K562 (cell line): ENCODE data around the gene SUGP1. TPM values are rescaled to one million over a fixed set of nuclear protein-coding genes. Genes with fewer than 3 reads are reported as not detected.

Source experiments
- CBX3 ChIP-seq, 2 experiments: IDR thresholded peaks; 1 replicate in 1 of 2; 2 replicates in 1 of 2; pipeline ENCODE4 v1.6.1; 2012; ENCODE audit warnings: inconsistent platforms in 2 of 2, low read length in 2 of 2, borderline replicate concordance in 1 of 2, control low read depth in 1 of 2
- FOXJ2 ChIP-seq: fragments of 200-800 bp; sonication (Bioruptor generic); IDR thresholded peaks from 2 replicates; pipeline ENCODE4 v1.6.1; 2016; ENCODE audit warnings: missing genetic modification characterization, missing compliant biosample characterization
- SP1 ChIP-seq: sonication (generic); formaldehyde crosslinking; IDR thresholded peaks from 2 replicates; pipeline ENCODE4 v1.8.1; 2022; ENCODE audit warnings: mild to moderate bottlenecking, missing genetic modification reagents
- ZKSCAN1 ChIP-seq: fragments of 150-350 bp; IDR thresholded peaks from 2 replicates; pipeline ENCODE4 v1.6.1; 2016; ENCODE audit warnings: low read depth, low read length
- ZNF3 ChIP-seq: fragments of 250-450 bp; sonication (Bioruptor Pico); IDR thresholded peaks from 2 replicates; pipeline ENCODE4 v1.5.0; 2021; ENCODE audit warnings: mild to moderate bottlenecking, moderate library complexity
- polyA plus RNA-seq, 8 experiments: library from polyadenylated mRNA; depleted of rRNA in 4 of 8; stranded (reverse) in 5 of 8; unstranded in 3 of 8; fragments of >200 nt; fragmentation: Nextera tagmentation in 2 of 8; fragmentation: Illumina TruSeq in 1 of 8; extraction: Ambion mirVana in 2 of 8; extraction: Trizol in 1 of 8; gene quantifications; 2 replicates each; pipeline versions ENCODE4 v1.2.1 to v1.2.3, GENCODE V29; 2011 to 2014; ENCODE audit warnings: inconsistent platforms in 1 of 8, missing spikeins in 1 of 8
- total RNA-seq, 7 experiments: library from RNA; depleted of rRNA in 6 of 7; stranded (reverse); fragments of >200 nt in 6 of 7; fragmentation: Illumina TruSeq in 2 of 7; extraction: Trizol in 2 of 7; gene quantifications; 2 replicates each; pipeline versions ENCODE4 v1.2.1 to v1.2.3, GENCODE V29; 2011 to 2021; ENCODE audit warnings: low replicate concordance in 1 of 7
- TF ChIP-seq, protein P1 (sequence below): fragments of 450-650 bp; IDR thresholded peaks from 2 replicates; pipeline ENCODE4 v1.6.1; 2017; ENCODE audit warnings: antibody characterized with exemption, mild to moderate bottlenecking
- TF ChIP-seq, protein P2 (sequence below), 2 experiments: IDR thresholded peaks; 2 replicates each; pipeline ENCODE4 v1.6.1; 2012; ENCODE audit warnings: improper control_type of control experiment in 2 of 2, low read depth in 2 of 2, low read length in 2 of 2, borderline replicate concordance in 1 of 2
- TF ChIP-seq, protein P3 (sequence below), 2 experiments: fragments of 450-650 bp; formaldehyde crosslinking in 1 of 2; IDR thresholded peaks; 2 replicates each; pipeline versions ENCODE4 v1.4.0 to v1.6.1; 2014 to 2020; ENCODE audit warnings: mild to moderate bottlenecking in 2 of 2, borderline replicate concordance in 1 of 2, low read depth in 1 of 2

SUGP1 gene
- total and polyA plus RNA-seq, 9 of the 15 experiments (the other 6 are each of a cell fraction or from before 2014, with no cell fraction given), result 1.0 to 53.3 (median 32.4) TPM

DNA sequence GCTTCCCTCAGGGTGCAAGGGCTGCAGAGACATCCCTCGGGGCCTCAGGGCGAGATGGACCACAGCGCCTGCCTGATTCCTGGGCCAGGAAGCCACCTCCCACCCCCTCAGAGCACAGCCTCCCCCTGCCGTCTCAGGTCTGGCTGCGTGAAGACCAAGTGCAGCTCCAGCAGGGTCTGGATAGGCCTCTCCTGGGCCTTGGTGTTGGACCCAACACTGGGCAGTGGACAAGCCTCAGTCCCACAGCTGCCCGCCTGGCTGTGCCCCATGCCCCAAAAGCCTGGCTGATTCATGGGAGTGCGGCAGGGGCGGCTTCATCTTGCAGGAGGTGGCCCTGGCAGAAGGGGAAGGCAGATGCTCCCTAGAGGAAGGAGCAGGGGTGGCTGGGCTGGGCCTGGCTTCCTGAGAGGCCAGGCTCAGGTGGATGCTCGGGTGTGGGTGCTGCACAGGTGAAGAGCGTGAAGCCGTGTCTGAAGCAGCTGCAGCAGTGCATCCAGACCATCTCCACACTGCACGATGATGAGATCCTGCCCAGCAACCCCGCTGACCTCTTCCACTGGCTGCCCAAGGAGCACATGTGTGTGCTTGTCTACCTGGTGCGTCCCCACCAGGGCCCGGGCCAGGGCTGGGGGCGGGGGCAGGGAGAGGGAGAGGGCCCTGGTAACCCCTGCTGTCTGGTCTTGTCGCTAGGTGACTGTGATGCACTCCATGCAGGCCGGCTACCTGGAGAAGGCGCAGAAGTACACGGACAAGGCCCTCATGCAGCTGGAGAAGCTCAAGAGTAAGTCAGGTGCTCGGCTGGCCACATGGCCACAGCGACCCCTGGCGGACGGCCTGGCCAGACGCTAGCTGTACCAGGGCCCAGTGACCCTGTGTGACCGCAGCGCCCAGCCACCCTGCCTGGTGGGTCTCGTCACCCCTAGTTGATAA lies 22.0 kb upstream of the SUGP1 start (continued):
- TF ChIP-seq, protein P1, sequence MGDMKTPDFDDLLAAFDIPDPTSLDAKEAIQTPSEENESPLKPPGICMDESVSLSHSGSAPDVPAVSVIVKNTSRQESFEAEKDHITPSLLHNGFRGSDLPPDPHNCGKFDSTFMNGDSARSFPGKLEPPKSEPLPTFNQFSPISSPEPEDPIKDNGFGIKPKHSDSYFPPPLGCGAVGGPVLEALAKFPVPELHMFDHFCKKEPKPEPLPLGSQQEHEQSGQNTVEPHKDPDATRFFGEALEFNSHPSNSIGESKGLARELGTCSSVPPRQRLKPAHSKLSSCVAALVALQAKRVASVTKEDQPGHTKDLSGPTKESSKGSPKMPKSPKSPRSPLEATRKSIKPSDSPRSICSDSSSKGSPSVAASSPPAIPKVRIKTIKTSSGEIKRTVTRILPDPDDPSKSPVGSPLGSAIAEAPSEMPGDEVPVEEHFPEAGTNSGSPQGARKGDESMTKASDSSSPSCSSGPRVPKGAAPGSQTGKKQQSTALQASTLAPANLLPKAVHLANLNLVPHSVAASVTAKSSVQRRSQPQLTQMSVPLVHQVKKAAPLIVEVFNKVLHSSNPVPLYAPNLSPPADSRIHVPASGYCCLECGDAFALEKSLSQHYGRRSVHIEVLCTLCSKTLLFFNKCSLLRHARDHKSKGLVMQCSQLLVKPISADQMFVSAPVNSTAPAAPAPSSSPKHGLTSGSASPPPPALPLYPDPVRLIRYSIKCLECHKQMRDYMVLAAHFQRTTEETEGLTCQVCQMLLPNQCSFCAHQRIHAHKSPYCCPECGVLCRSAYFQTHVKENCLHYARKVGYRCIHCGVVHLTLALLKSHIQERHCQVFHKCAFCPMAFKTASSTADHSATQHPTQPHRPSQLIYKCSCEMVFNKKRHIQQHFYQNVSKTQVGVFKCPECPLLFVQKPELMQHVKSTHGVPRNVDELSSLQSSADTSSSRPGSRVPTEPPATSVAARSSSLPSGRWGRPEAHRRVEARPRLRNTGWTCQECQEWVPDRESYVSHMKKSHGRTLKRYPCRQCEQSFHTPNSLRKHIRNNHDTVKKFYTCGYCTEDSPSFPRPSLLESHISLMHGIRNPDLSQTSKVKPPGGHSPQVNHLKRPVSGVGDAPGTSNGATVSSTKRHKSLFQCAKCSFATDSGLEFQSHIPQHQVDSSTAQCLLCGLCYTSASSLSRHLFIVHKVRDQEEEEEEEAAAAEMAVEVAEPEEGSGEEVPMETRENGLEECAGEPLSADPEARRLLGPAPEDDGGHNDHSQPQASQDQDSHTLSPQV, result no peak
- TF ChIP-seq CBX3 (IDR thresholded peaks at IDR 0.05; ENCODE audit: borderline replicate concordance in 1 of 2, low read length in 2 of 2) (no peak), ZKSCAN1 (no peak; the same call in 1 of the 2 replicates), ZNF3 (CRISPR knock-in tag) (no peak), SP1 (CRISPR knock-in tag) (0 out of 2 replicates have a peak, but pooled peaks have one; percentile 37), FOXJ2 (no peak)
- TF ChIP-seq, protein P2, sequence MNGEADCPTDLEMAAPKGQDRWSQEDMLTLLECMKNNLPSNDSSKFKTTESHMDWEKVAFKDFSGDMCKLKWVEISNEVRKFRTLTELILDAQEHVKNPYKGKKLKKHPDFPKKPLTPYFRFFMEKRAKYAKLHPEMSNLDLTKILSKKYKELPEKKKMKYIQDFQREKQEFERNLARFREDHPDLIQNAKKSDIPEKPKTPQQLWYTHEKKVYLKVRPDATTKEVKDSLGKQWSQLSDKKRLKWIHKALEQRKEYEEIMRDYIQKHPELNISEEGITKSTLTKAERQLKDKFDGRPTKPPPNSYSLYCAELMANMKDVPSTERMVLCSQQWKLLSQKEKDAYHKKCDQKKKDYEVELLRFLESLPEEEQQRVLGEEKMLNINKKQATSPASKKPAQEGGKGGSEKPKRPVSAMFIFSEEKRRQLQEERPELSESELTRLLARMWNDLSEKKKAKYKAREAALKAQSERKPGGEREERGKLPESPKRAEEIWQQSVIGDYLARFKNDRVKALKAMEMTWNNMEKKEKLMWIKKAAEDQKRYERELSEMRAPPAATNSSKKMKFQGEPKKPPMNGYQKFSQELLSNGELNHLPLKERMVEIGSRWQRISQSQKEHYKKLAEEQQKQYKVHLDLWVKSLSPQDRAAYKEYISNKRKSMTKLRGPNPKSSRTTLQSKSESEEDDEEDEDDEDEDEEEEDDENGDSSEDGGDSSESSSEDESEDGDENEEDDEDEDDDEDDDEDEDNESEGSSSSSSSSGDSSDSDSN (IDR thresholded peaks at IDR 0.05; ENCODE audit: borderline replicate concordance in 1 of 2, low read depth in 2 of 2, low read length in 2 of 2), result no peak
- TF ChIP-seq, protein P3, sequence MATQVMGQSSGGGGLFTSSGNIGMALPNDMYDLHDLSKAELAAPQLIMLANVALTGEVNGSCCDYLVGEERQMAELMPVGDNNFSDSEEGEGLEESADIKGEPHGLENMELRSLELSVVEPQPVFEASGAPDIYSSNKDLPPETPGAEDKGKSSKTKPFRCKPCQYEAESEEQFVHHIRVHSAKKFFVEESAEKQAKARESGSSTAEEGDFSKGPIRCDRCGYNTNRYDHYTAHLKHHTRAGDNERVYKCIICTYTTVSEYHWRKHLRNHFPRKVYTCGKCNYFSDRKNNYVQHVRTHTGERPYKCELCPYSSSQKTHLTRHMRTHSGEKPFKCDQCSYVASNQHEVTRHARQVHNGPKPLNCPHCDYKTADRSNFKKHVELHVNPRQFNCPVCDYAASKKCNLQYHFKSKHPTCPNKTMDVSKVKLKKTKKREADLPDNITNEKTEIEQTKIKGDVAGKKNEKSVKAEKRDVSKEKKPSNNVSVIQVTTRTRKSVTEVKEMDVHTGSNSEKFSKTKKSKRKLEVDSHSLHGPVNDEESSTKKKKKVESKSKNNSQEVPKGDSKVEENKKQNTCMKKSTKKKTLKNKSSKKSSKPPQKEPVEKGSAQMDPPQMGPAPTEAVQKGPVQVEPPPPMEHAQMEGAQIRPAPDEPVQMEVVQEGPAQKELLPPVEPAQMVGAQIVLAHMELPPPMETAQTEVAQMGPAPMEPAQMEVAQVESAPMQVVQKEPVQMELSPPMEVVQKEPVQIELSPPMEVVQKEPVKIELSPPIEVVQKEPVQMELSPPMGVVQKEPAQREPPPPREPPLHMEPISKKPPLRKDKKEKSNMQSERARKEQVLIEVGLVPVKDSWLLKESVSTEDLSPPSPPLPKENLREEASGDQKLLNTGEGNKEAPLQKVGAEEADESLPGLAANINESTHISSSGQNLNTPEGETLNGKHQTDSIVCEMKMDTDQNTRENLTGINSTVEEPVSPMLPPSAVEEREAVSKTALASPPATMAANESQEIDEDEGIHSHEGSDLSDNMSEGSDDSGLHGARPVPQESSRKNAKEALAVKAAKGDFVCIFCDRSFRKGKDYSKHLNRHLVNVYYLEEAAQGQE (IDR thresholded peaks at IDR 0.05; ENCODE audit: borderline replicate concordance), result peak; percentile 71
- TF ChIP-seq, protein P3 (CRISPR knock-in tag; IDR thresholded peaks at IDR 0.05; ENCODE audit: low read depth), result no peak
